ENCODE results near the gene ISG20L2.

The ISG20L2 gene

DNA sequence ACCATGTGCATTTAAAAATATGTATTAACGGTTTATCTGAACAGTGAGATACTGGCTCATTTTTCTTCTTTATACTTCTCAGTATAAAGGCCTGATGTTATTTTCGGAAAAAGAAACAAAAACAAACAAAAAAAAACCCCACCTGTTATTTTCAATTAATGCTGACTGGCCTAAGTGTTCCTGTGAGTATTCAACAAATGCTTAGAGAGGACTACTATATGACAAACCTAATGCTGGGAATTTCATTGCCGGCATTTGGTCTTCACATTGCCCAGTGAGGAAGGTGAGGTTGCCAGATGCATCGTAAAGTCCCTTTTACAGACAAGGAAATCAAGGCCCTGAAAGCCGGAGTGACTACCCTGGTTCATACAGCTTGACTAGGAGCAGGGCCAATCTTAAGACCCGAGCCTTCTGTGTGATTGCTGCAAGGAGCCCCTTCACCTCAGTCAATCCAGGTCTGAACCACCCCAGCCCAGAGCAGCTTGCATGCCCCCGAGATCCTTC lies 11.7 kb upstream of the ISG20L2 start:
- peak; percentile 85 for DNase-seq

DNA sequence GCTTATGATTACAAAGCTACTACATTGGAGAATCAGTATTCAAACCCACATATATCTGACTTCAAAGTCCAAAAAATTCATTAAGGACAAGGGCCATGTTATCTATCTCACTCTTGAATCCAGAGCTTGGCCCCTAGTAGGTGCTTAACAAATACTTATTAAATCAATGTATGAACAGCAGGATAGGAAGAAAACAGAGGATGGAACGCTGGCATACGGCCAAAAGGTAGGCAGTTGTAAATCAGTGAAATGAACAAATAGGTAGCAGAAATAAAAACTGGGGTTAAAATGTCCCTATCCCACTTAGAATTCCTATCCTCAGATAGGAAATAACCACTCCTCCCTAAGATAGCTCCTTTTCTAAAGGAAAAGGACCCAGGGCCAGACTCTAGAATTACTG lies 10.3 kb upstream of the ISG20L2 start:
- DNase-seq: no peak

DNA sequence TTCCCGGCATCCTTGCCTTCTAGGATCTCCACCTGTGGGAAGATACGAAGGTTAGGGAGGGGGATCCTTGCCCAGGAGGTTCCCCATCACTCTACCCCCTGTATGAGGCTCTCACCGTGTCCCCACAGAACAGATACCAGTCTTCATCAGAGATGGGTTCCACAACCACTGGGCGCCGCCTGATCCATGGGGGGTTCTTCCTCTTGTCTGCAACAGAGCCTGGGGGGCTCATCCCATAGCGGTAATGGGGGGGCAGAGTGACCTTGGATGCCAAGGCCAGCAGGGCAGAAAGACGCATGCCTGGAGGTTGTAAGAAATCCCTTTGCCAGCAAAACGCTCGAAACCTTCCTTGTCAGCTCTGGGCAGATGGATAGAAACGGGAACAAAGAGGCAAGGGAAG lies 9.8 kb upstream of the ISG20L2 start:
- no peak for DNase-seq

DNA sequence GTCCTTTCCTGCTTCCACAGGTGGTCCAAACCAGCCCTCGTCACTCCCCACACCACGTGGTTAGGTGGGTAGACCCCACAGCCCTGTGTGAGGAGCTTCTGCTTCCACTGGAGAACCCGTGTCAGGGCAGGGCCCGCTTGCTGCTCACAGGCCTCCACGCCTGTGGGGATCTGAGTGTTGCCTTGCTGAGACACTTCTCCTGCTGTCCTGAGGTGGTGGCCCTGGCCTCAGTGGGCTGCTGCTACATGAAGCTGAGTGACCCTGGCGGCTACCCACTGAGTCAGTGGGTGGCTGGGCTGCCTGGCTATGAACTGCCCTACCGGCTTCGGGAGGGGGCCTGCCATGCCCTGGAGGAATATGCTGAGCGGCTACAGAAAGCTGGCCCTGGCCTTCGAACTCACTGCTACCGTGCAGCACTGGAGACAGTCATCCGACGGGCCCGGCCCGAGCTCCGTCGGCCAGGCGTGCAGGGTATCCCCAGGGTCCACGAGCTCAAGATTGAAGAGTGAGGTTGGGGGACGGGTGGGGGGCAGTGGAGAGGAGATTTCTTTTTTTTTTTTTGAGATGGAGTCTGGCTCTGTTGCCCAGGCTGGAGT lies 5.5 kb upstream of the ISG20L2 start:
- no peak for DNase-seq

DNA sequence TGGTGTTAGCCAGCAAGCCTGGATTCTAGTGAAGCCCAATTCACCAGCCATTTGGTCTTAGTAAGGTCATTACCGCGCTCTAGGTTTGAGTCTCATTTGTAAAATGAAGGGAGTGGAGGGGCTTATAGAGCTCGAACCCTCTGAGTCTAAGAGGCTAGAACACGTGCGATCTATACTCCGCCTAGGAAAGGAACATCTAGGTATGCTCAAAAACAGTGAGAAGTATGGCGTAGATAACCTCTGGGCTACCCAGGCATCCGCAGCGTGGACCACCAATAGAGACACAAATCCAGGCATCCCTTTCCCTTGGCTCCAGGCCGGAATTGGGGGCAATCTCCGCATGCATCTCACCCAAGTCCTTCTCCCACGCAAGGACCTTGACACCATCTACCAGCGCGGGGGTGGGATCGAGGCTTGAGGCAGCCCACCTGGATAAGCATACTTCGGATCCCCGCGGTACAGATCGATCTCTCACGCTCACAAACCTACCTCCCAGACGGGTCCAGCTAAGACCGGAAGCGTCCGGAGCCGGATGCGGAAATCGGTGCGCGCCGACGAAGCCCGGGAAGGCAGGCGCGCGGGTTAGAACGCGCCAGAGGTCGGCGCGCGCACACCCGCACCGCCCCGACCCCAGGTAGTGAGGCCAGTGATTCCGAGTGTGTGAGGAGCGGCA lies 504 bp downstream of the ISG20L2 start, which contains the start of gene METTL25B:
TSS of gene METTL25B (plus strand) at position 544 of the 673 bp plus-strand sequence. CDS start 636 bp downstream, outside the sequence.
- peak; percentile 94 for DNase-seq

DNA sequence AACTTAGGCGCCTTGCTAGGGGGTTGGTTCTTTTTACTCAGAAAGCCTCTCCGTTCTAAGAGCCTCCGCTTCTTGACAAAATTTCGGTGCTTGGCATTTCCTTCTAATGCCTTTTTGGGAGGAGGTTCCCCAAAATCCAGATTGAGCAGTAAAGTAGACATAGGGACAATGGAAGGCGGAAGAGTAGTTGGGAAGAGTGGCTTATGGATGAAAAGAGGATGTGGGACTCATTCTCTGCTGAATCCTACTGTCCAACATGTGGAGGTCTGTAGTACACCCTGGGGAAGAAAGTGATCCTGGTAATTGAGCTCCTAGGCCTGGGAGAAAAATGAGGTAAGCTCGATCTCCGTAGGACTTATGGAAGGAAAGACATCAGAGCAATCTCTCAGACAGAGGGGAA lies 1.1 kb downstream of the ISG20L2 start:
- no peak for DNase-seq

DNA sequence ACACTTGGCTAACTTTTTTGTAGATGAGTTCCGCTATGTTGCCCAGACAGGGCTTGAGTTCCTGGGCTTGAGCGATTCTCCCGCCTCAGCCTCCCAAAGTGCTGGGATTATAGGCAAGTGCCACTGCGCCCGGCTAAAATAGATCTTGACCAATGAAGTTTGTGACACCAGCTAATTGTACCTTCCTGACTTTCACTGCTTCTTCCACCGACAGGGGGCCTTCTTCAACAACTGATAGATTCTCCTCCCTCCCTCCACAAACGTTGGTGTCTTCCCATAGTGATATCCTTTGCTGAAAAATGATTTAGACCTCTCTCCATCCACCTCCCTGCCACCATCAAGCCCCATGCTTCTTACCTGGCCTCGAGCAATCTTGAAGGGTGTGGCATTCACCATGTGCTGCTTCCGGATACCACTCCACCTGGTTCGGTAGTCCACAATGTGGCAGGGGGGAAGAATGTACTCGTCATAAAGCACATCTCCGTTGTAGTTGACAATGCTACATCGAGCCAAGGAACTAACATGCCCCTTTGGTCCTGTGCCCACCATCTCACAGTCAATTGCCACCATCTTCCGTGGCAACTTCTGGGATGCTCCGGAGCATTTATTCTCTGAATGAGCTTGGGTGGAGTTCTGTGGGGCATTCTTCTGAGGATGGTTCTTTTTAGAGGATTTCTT lies 1.9 kb downstream of the ISG20L2 start:
- peak; percentile 92 for DNase-seq

DNA sequence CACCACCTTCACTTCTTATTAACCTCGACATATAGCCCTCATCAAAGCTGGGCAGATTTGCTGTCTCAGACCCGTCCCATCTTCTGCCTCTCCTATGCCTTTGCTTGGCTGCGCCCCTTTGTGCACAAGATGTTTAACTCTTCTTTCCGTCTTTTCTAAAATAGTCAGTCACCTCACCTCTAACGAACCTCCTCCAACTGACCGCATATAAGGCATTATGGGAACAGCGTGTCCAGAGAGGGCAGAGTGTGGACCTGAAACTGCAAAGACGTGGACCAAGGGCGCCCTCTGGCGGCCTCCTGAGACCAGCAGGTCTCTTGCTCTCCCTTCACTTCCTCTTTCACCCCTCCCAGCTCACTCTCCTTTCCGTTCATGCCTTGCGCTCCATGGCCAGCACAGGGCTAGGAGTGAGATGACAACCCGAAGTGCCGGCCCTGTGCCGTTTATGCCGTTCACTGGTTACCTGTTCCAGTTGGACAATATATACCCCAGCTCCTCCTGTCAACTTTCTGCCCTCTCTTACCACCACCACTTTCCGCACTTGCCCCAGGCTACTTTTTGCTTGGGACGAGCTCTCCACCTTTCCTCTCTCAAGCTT lies 2.8 kb downstream of the ISG20L2 start:
- peak; percentile 96 for DNase-seq

DNA sequence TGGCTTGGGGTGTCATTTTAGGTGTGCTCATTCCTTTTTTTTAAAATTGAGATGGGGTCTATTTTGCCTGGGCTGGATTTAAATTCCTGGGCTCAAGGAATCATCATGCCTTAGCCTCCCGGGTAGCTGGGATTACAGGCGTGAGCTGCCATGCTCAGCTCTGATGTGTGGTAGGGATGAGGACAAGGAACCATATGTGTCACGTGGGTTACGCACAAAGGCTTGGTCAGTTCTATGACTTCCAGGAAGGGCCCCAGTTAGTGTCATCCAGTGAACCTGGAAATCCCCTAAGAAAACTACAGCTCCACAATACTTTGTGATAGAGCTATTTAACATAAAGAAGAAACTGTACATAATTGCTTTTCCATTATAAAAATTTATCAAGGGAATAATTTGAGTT lies 7.0 kb downstream of the ISG20L2 start:
- no peak for DNase-seq

DNA sequence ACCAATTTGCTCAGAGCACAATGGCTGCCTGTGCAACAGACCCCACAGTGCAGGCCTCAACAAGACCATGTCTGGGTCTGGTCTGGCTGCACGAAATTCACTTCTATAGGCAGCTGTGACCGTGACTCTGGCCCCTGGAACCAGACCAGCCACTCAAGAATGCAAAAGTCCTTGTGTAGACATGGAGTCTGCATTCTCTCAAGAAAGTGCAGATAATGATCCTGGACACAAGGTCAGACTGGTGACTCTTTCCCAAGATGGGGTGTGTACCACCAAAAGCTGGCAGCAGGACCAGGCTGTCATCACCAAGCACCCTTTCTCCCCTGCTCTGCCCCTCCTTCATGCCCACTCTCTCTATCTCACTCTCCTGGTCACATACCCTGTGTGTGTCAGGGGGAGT lies 7.4 kb downstream of the ISG20L2 start:
- DNase-seq: no peak

DNA sequence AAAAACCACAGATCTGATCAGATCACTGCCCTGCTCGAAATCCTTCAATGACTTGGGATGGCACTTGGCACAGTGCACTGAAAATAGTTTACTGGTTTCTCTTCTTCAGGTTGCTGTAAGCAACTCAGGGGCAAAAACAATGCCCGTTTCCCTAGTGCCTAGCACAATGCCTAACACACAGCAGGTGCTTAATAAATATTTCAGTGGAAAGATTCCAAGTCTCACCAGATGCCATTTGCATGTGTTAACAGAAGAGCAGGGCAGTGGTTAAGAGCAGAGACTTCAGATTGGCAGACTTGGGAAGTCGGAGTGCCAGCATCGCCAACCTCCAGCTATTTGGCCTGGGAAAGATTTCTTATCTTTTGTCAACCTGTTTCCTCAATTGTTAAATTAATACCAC lies 11.2 kb downstream of the ISG20L2 start:
- DNase-seq: no peak

DNA sequence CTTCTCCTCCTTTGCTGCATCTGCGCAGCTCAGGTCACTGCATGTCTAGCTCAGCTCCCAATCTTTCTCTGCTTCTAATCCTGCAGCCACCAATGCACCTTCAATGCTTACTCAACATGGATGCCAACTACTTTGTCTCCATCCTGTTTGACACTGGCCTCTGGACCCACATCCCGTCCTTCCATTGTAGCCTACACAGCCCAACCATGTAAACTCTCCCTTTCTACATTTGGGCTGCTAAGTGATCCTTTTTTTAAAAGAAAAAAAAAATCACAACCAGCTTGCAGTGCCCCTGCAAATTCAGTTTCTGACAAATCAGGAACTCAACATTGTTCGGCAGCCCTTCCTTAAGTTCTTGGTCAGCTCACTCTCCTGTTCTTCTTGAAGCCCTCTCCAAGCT lies 13.7 kb downstream of the ISG20L2 start:
- no peak for DNase-seq

DNA sequence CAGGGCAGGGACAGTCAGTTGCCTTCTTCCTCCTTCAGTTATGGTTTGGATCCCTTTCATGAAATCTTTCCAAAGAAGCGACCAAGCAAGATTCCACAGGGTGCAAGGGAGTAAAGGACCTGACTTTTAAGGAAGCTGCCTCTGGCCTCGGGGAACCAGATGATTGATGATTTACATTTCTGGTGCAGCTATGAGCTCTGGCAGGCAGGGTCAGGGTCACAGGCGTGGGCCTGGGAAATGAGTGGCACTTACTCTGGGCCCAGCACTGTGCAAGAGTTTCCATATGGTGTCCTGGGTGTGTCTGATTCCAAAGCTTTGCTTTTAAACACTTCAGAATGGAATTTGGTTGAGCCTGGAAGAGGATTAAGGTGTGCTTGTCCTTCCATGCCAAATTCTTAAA lies 15.9 kb downstream of the ISG20L2 start:
- no peak for DNase-seq

DNA sequence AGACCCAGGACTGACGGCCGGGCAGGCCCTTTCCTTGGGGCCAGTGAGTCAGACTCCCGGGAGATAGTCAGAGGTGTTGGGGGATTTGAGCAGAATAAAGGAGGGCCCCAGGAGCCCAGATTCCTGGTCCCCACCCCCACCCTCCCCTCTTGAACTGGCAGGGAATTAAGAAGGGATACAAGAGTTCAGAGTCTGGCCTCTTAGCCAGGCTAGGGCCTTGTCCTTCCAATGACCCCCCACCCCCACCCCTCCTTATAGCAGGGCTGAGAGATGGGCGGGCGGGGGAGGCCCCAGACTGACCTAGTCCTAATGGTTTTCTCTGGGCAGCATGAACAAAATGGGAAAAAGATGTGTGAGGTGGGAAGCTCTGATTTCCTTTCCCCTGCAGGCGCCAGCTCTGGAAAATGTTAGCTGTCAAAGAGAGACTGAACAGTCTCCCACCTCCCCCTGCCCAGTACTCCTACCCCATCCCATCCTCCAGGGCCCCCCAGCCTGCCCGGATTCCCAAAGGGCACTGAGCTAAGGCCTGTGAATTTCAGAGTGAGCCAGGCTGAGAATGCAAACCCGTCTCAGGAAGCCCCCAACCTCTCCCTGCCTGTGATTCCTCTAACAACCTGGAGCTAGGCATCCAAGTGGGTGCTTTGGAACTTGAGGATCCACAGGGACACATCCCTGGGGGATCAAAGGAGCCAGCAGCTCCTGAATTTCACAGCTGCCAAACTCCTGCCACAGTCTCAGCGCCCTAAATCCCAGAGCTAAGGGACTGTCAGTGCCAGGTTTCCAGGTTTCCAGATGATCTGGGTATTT lies 17.4 kb downstream of the ISG20L2 start:
- peak; percentile 41 for DNase-seq

DNA sequence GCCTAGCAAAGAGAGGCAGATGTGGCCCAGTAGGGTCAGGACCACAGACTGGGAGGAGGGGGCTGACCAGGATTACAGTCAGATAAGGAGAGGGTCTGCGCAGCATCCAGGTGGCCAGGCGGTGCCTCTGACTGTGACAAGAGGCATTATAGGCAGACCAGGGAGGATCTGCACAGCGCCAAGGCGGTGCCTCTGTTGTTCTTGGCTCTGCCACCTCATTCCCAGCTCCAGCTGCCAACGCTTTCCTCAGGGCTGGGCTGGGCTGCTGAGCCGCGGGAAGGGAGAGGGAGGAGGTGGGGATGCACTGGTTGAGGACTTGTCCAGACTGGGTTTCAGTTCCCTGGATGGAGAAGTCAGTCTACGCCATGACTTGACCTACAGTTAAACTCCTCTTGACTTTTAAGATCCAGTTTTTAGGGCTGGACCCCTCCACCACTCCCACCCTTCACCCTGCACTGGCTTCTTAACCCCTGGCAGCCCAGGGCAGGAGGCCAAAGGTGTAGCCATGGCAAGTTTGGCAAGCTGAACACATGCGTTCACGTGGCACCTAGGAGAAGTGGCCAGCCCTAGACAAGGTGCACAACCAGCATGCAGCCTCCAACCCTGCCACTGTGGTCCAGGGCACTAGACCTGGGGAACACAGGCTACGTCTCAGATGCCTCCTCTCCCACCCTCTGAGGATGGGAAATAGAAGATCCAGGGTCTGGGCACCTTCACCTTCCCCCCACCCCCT lies 18.6 kb downstream of the ISG20L2 start:
- peak; percentile 59 for DNase-seq

DNA sequence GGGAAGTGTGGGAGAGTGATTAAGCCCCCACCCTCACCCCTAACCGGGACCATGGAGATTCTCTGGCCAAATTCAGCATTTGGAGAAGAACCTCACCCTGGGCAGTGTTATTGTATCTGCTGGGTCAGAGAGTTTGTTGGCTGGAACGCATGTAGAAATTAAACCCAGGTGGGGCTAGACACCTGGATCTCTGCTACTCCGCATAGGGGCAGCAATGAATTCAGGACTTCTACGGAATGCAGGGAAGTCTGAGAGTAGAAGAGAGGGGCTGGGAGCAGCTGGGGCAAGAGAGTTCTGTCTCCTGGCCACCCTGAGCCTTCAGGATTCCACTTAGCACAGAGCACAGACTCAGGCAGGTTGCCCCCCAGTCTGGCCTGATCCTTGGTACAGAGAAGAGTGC lies 19.5 kb downstream of the ISG20L2 start:
- no peak for DNase-seq

DNA sequence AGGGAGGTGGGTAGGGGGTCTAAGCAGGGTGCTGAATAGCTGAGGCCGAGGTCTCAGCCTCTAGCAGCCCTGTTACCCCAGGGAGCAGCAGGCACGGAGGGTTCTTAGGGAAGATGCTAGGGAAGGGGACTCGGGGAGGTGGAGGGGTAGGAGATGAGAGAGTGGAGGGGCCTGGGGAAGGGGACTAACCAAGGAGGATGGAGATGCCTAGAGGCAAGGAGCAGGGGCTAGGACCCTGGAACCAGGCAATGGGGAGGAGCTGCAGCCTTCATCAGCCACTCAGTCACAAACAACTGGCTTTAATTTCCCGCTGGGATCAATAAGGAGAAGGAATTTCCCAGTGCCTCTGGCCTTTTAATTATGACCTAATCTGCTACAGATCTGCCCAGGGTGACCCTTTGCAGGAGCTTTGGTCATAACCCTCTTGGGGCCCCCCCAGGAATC lies 20.3 kb downstream of the ISG20L2 start:
- peak; percentile 41 for DNase-seq

DNA sequence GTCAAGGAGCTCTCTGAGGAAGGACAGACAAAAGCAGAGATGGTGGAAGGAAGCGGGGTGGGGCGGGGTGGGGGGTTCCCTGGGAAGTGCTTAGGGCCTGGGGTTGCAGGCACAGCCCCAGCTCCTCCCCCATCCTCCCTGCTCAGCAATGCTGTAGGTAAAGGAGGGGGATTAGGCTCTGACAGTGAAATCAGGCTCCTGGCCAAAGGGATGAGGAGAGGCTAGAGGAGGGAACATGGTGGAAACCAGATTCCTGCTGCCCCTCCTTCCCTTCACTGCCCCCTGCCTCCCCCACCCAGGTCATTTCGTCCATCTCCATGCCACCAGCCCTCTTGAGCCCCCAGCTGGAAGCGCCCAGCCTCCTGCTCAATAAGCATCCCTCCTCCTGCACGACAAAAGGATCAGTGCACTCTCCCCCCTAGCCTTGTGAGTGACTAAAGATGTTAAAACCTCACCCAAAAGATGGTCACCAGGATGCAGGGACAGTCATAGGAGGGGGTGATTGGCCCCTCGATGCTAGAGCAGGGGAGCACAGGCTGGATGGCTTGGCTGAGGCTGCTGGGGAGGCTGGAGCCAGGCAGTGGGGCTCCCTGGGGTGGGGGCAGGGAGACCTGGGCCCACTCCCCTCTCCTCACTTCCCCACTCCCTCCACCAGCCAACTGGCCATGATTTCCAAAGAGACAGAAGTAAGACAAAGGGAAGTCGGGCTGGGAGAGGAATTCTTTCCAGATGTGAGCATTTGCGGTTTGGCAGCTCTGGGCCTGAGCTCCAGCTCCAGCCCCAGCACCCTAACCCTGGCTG lies 20.9 kb downstream of the ISG20L2 start:
- peak; percentile 89 for DNase-seq

DNA sequence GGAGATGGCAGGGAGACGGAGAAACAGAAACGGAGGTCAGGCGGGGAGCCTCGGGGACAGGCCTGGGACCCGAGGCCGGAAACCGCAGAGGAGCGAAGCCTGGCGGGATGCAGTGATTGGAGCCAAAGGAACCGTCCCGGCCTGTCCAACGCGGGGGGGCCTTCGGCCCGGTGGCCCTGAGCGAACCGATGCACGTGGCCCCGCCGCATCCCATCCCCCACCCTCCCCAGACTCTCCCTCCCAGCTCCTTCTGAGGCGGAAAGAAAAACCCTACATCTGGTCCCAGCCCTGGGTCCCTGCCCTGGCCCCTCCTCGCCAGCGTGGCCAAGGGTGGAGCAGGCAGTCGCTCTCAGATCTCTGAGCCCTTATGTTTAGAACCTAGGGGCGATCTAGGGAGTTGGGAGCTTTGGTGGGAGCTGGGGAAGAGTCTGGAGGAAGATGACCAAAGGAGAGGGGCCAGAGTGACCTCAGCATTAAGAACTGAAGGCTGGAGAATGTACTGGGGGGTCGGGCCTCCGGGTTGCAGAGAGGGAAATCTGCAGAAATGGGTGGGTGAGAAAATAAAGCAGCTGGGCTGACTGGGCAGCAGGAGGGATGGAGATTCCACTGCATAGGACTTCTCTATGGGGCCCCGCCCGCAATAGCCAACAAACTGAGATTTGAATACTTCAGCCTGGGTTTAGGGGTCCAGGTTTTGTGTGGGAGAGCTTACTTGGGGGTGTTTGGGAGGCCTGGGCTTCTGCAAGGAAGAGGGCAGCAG lies 21.7 kb downstream of the ISG20L2 start:
- peak; percentile 94 for DNase-seq

DNA sequence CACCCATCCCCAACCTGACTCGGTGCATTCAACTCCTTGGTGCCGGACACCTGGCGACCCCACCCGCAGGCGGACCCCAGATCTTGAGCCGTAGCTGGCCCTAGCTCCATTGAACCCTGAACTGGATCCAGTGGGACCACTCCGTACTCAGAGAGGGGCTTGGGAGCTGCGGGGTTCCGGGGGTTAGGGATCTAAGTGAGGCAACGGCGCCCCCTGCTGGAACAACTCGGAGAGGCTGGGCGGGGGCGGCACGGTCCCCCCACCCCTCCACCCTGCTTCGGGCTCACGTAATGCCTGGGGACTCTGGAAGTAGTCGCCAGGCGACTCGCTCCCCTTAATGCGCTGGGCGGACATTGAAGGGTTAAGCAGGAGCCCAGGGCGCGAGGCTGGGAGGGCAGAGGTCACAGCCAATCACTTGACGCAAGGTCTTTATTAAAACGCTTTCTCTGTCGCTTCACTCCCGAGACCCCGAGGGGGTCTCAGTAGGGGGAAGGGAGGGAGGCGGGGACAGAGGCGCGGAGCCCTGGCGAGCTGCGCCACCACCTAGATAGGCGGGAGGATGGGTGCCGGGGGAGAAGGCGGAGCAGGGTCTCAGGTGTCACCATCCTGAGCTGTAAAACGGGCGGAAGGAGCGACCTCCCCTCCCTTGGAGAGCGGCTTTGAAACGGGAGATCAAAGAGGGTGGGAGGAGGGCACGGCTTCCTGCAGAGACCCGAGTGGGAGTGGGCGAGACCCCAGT lies 22.5 kb downstream of the ISG20L2 start:
- peak; percentile 97 for DNase-seq
